Neural crest cell (in vitro differentiated cells): ENCODE measurements around the gene TSPAN18. TPM values are rescaled to one million over a fixed set of nuclear protein-coding genes. Genes with fewer than 3 reads are reported as not detected.

Experiments
- total RNA-seq: library from RNA; stranded (reverse); gene quantifications from 2 replicates; pipeline ENCODE4 v1.2.1, GENCODE V29; 2021

TSPAN18 gene
- total RNA-seq, 1 donor from 2014 or later, result 125 TPM

Other genes starting within 250 kb of the TSPAN18 start
- gene CD82, start 161.3 kb upstream of the TSPAN18 start, total RNA-seq, result 10.3 and 14.1 TPM in 2 replicates
- 83.6 and 85.6 TPM in 2 replicates for gene TP53I11, start 223.9 kb downstream of the TSPAN18 start, total RNA-seq